GM18511 (cell line): ENCODE measurements around the gene C4A.
"Not testable (repeated sequence)": the region's sequence is repeated elsewhere in the genome, so short reads cannot be mapped to it uniquely, and the experiment has no call there.

Experiments used
- ATAC-seq: cut with Tn5 transposase; IDR thresholded peaks from one replicate; pipeline ENCODE4 v1.9.1; 2021; ENCODE audit warnings: mild to moderate bottlenecking, moderate library complexity; ENCODE audit not compliant: unreplicated experiment

Gene C4A

DNA sequence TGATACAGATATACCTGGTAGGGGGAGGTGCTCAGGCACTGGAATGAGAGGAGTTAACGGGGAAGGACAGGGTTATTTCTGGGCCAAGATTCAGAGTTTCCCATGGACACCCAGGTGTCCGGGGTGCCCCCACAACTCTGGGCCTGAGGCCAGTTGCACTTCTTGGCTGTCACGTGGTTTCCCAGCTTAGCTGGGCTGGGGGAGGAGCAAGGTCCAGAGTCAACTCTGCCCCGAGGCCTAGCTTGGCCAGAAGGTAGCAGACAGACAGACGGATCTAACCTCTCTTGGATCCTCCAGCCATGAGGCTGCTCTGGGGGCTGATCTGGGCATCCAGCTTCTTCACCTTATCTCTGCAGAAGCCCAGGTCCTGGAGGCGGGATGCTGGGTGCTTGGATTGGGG, 32.7 kb downstream of the C4A start, which contains the start of gene C4B:
TSS of gene C4B (plus strand) at position 249 of the 400 bp plus-strand sequence. CDS start at position 300, 51 bp downstream.
- ATAC-seq, result not testable (repeated sequence)

DNA sequence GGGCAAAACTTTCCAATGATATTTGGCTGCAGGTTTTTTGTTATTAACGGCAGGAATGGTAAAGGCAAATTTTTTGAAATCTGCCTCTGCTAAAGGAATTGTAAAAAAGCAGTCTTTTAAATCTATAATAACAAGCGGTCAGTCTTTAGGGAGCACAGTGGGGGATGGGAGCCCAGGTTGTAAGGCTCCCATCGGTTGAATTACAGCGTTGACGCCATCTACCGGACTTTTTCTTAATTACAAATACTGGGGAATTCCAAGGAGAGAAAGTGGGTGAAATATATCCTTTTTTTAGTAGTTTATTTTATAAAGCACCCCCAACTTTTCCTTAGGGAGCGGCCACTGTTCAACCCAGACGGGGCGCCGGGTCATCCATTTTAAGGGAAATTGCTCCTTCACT, 40.2 kb downstream of the C4A start:
- ATAC-seq, result not testable (repeated sequence)

DNA sequence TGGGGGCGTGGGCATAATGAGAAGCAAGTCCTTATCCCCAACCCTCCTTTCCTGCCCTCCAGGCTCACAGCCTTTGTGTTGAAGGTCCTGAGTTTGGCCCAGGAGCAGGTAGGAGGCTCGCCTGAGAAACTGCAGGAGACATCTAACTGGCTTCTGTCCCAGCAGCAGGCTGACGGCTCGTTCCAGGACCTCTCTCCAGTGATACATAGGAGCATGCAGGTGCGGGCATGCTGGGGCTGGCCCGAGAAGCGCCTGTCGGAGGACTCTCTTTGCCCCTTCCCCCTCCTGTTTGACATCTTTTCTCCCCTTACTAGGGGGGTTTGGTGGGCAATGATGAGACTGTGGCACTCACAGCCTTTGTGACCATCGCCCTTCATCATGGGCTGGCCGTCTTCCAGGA, 46.8 kb downstream of the C4A start:
- not testable (repeated sequence) for ATAC-seq

DNA sequence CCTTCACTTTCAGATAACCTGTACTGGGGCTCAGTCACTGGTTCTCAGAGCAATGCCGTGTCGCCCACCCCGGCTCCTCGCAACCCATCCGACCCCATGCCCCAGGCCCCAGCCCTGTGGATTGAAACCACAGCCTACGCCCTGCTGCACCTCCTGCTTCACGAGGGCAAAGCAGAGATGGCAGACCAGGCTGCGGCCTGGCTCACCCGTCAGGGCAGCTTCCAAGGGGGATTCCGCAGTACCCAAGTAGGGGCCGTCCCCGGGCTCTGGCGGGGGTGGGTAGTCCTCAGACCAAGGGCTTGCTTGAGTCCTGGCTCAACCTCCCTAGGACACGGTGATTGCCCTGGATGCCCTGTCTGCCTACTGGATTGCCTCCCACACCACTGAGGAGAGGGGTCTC, 47.7 kb downstream of the C4A start:
- not testable (repeated sequence) for ATAC-seq

DNA sequence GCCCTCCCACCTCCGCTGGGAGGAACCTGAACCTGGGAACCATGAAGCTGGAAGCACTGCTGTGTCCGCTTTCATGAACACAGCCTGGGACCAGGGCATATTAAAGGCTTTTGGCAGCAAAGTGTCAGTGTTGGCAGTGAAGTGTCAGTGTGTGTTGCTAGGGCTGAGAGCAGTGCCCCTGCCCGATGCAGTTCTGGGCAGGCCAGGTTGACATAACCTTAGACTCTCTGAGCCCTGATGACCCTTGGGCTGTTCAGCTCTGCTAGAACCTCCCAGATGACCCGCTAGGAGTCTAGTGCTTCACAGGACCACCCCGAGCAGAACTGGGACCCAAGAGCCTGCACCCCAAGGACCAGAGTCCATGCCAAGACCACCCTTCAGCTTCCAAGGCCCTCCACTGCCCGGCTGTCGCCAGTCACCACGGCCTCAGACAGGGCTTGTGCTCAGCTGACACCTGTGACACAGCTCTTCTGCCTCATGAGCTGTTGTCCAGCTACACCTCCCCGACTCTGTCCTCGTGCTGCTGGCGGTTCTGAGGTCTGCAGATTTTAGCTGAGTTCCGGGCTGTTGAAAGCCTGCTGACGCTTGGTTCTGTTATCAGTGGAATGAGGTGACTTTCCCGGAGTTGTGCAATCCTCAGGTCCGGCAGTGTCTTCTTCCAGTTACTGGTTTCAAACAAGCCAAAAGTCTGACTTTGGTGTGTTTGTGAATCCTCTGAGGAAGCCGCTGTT, 53.6 kb downstream of the C4A start:
- not testable (repeated sequence) for ATAC-seq

DNA sequence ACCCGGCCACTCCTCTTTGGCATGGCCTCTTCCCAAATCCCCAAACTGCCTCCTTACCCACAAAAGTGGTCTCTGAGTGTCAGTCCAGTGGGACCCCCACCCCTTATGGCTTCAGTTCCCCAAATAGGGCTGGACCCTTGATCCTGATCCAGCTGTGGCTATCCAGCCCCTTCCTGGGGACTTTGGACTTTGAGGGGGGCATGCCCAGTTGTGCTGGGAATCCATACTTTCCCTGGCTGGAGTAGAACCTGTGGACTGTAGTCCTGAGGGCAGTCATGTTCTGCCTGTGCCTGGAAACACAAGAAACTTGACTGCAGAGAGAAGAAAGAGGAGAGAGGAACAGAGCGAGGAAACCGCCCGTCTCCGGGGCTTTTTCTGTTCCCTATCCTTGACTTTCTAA, 55.3 kb downstream of the C4A start:
- not testable (repeated sequence) for ATAC-seq

DNA sequence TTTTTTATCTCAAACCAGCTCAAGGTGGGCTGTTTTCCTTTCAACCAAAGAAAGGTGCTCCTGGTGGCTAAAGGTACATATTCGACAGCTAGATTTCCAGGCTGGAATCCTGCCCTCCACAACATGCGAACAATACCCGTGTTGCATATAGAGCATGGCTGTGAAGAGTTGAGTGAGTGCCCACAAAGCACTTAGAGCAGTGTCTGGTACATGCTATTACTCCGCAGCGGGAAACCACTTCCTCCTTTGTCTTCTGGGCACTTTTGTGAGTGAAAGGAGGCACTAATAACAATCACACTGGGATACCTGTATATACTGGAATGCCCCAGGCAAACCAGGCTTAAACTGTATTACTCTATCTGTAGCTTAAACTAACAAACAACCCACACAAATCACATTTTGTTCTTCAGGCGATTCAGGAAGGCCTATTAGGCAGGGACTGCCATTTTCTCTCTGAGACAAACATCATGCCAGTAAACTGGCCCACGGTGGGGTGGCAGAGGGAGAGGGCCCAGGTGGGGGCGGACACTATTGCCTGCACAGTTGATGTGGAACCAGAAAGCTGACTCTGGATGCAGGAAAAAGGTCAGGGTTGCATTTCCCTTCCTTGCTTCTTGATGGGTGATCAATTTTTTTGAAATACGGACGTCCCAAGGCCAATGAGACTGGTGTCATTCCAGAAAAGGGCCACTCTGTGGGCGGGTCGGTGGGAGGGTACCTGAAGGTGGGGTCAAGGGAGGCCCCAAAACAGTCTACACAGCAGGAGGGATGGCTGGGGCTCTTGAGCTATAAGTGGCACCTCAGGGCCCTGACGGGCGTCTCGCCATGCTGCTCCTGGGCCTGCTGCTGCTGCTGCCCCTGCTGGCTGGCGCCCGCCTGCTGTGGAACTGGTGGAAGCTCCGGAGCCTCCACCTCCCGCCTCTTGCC, 56.0 kb downstream of the C4A start, which contains the start of gene CYP21A2:
TSS of gene CYP21A2 (plus strand) at position 818 of the 927 bp plus-strand sequence. CDS start at position 826, 8 bp downstream.
- ATAC-seq, result not testable (repeated sequence)

DNA sequence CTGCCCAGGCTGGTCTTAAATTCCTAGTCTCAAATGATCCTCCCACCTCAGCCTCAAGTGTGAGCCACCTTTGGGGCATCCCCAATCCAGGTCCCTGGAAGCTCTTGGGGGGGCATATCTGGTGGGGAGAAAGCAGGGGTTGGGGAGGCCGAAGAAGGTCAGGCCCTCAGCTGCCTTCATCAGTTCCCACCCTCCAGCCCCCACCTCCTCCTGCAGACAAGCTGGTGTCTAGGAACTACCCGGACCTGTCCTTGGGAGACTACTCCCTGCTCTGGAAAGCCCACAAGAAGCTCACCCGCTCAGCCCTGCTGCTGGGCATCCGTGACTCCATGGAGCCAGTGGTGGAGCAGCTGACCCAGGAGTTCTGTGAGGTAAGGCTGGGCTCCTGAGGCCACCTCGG, 57.0 kb downstream of the C4A start:
- ATAC-seq, result not testable (repeated sequence)

DNA sequence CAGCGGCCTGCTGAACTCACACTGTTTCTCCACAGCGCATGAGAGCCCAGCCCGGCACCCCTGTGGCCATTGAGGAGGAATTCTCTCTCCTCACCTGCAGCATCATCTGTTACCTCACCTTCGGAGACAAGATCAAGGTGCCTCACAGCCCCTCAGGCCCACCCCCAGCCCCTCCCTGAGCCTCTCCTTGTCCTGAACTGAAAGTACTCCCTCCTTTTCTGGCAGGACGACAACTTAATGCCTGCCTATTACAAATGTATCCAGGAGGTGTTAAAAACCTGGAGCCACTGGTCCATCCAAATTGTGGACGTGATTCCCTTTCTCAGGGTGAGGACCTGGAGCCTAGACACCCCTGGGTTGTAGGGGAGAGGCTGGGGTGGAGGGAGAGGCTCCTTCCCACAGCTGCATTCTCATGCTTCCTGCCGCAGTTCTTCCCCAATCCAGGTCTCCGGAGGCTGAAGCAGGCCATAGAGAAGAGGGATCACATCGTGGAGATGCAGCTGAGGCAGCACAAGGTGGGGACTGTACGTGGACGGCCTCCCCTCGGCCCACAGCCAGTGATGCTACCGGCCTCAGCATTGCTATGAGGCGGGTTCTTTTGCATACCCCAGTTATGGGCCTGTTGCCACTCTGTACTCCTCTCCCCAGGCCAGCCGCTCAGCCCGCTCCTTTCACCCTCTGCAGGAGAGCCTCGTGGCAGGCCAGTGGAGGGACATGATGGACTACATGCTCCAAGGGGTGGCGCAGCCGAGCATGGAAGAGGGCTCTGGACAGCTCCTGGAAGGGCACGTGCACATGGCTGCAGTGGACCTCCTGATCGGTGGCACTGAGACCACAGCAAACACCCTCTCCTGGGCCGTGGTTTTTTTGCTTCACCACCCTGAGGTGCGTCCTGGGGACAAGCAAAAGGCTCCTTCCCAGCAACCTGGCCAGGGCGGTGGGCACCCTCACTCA, 57.7 kb downstream of the C4A start:
- ATAC-seq, result not testable (repeated sequence)

DNA sequence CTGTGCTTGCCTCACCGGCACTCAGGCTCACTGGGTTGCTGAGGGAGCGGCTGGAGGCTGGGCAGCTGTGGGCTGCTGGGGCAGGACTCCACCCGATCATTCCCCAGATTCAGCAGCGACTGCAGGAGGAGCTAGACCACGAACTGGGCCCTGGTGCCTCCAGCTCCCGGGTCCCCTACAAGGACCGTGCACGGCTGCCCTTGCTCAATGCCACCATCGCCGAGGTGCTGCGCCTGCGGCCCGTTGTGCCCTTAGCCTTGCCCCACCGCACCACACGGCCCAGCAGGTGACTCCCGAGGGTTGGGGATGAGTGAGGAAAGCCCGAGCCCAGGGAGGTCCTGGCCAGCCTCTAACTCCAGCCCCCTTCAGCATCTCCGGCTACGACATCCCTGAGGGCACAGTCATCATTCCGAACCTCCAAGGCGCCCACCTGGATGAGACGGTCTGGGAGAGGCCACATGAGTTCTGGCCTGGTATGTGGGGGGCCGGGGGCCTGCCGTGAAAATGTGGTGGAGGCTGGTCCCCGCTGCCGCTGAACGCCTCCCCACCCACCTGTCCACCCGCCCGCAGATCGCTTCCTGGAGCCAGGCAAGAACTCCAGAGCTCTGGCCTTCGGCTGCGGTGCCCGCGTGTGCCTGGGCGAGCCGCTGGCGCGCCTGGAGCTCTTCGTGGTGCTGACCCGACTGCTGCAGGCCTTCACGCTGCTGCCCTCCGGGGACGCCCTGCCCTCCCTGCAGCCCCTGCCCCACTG, 58.6 kb downstream of the C4A start:
- ATAC-seq, result not testable (repeated sequence)

DNA sequence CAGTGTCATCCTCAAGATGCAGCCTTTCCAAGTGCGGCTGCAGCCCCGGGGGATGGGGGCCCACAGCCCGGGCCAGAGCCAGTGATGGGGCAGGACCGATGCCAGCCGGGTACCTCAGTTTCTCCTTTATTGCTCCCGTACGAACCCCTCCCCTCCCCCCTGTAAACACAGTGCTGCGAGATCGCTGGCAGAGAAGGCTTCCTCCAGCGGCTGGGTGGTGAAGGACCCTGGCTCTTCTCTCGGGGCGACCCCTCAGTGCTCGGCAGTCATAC, 59.1 kb downstream of the C4A start:
- ATAC-seq, result not testable (repeated sequence)

DNA sequence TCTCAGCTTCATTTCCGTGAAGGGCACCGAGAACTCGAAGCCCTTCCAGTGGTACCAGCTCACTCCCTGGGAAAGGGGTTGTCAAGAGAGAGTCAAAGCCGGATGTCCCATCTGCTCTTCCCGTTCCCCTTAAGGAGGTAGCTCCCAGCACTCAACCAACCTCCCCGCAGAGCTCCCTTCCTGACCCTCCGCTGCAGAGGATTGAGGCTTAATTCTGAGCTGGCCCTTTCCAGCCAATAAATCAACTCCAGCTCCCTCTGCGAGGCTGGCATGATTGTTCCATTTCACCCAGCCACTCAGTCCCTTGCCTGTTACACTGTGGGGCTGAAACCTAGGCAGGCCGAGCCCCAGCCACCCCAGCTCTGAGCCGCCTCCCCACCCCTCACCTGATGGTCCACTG, 59.5 kb downstream of the C4A start:
- ATAC-seq, result not testable (repeated sequence)

DNA sequence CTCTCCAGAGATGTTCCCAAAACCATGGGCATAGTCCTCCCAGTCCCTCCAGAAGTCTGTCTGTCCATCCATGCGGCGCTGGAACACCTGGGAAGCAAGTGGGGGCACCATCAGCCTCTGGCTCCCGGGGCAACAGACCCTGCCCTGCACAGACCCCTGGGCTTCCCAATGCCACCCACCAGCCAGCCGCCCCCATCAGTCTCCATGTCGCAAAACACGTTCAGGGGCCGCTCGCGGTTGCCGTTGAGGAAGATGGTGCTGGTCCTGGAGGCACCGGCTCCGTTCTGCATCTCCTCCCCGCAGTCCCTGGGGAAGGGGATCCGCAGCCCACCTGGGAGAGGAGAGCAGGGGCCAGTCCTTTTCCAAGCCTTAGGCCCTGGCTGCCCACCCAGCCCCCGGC, 60.4 kb downstream of the C4A start:
- ATAC-seq, result not testable (repeated sequence)

DNA sequence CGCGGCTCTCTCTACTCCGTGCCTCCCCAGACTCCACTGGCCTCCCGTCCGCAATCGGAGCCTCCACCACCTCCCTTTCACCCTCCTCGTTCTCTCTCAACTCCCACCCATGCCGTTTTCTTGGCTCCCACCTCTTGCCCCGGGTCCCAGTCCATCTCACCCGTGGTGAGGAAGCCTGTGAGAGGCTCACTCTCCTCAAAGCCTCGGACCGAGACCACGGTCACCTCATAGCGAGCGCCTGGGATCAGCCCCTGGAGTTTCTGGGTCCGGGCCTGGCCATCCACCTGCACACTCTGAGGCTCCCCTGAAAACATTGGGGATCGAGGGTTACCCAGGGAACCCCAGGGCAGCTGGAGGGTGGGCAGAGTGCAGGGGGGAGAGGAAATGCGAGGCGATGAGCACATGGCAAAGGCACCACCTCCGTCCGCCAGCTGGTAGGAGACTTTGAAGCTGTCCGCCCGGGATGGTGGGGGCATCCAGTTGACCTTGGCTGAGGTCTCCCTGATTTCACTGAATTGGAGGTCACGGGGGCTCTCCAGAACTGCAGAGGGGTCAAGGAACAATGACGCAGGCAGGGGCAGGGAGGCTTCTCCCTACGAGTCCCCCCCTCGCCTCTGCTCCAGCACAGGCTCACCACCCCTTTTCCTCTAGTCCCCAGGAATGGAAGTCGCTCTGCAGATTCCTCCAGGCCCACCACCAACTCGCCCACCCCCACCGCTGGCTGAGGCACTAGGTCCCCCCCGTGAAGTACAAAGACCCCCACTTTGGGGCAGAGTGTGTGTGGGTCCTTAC, 61.9 kb downstream of the C4A start:
- not testable (repeated sequence) for ATAC-seq

DNA sequence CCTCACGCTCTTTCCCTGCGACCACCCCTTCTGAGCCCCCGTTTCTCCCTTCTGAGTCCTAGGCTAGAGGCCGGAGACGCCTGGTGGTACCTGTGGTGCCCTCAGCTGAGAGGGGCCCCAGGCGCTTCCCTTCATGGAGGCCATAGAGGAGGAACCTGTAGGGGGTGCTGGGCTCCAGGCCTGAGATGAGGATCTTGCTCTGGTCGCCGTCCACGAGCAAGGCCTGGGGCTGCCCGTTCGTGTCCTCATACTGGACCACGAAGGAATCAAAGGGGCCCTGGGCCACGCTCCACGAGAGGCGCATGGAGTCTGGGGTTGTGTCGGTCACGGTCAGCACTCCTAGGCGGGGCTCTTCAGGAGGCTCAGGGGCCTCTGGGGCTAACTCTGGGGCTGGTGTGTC, 63.1 kb downstream of the C4A start:
- not testable (repeated sequence) for ATAC-seq

DNA sequence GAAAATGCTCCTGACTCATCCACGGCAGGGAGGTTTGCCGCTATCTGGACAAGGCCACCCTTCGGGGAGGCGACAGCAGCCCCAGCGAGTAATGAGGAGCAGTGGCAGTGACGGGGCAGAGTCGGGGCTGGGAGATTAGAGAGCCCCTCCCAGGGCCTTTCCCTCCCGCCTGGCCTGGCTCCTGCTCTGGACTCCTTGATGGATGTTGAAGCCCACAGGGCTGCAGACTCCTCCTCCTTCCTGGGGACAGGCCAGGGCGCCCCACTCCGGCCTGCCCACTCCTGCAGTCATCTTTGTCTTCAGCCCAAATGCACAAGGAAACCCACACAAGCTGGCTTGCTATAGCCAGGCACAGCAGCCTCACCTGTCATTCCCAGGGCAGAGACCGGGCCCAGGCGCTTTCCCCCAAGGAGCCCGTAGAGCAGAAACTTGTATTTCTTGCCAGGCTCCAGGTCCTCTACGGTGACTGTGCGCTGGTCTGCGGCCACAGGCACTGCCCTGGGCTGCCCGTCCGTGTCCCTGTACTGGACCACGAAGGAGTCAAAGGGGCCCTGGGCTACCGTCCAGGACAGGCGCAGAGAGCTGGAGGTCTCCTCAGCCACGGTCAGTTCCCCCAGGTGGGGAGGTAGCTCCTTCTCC, 64.1 kb downstream of the C4A start:
- no peak for ATAC-seq

DNA sequence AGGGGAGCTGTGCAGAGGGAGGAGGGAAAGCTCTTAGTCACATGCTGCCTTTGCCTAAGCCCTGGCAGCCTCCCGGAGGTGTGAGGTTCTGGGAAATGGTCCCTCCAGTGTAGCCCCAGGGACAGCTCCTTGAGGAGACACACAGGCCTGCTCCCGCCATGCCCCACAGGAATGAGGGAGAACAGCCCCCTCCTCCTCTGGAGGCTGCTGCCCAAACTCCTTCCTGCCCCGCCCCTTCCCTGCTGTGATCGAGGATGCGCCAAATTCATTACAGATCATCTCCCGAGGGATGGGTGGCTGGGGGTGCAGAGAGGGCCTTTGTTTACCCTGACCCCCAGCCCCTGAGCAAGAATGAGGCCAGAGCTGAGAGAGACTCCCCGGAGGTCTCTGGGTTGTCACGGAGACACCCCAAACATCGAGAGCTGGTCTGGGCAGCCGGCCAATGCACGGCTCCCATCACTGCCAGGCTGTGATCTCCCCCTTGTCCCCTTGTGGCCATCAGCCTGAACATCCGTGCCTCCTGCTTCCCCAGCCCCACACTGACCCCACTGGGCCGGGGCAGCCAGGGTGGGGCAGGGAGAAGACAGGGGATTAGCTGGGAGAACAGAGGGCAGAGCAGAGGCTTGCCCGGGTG, 64.7 kb downstream of the C4A start:
- ATAC-seq, result no peak

DNA sequence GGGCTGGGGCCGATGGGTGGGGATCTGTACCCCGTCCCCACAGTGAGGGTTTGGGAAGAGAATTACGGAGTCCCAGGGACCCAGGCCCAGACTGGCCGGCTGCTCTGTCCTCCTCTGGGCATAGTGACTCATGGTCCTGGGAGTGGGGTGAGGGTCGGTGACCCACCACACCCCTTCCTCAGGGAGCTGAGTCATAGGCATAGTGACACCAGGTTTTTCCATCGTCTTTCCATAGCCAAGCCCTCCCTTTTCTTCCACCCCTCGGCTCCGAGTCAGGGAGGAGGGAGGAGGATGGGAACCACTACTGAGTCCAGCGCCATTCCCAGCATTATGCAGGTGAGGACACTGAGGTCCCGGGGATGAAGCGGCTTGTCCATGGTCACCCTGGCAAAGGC, 65.2 kb downstream of the C4A start:
- ATAC-seq, result no peak
